HG02759 (cell line): ENCODE data around the gene IBA57.
"Not testable (repeated sequence)": the region's sequence is repeated elsewhere in the genome, so short reads cannot be mapped to it uniquely, and the experiment has no call there.

Source experiments
- ATAC-seq: cut with Tn5 transposase; IDR thresholded peaks from one replicate; pipeline ENCODE4 v1.9.1; 2021; ENCODE audit warnings: mild to moderate bottlenecking, moderate library complexity; ENCODE audit not compliant: unreplicated experiment

IBA57 gene

GRCh38 chr1:228184152-228184551 lies 18.5 kb downstream of the IBA57 start:
- ATAC-seq = no peak

GRCh38 chr1:228185641-228185965 lies 20.0 kb downstream of the IBA57 start:
- ATAC-seq = no peak

DNA sequence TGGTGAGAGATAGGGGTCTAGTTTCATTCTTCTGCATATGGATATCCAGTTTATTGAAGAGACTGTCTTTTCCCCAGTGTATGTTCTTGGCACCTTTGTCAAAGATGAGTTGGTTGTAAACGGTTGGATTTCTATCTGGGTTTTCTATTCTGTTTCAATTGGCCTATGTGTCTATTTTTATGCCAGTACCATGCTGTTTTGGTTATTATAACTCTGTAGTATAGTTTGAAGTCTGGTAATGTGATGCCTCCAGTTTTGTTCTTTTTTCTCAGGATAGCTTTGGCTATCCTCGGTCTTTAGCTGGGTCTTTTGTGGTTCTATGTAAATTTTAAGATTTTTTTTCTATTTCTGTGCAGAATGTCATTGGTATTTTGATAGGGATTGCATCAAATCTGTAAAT lies 22.6 kb downstream of the IBA57 start:
- ATAC-seq = not testable (repeated sequence)

DNA sequence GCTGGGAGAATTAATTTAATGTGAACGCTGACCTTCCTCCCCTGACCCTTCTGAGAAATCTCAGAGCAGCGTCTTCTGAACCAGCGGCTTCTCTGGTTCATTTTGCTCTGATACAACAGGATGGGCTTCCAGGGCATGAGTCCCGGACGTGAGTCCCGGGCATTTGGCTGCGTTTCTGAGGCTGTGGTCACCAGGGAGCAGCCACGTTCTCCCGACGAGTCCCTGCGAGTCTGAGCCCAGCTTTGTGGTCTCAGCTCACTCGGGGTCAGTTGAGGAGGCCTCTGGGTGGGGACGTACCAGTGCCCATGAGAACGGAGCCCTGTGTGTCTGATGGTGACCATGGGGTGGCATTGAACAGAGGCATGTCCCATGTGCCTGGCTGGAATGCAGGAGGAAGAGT lies 24.6 kb downstream of the IBA57 start:
- ATAC-seq = no peak

GRCh38 chr1:228190778-228191177 lies 25.2 kb downstream of the IBA57 start:
- no peak for ATAC-seq

- no peak for ATAC-seq
Observed at GRCh38 chr1:228194436-228194835, 28.8 kb downstream of the IBA57 start.

- ATAC-seq = no peak
Observed at GRCh38 chr1:228194921-228195812, 29.6 kb downstream of the IBA57 start.

GRCh38 chr1:228197555-228198147 lies 32.0 kb downstream of the IBA57 start:
- ATAC-seq = no peak

DNA sequence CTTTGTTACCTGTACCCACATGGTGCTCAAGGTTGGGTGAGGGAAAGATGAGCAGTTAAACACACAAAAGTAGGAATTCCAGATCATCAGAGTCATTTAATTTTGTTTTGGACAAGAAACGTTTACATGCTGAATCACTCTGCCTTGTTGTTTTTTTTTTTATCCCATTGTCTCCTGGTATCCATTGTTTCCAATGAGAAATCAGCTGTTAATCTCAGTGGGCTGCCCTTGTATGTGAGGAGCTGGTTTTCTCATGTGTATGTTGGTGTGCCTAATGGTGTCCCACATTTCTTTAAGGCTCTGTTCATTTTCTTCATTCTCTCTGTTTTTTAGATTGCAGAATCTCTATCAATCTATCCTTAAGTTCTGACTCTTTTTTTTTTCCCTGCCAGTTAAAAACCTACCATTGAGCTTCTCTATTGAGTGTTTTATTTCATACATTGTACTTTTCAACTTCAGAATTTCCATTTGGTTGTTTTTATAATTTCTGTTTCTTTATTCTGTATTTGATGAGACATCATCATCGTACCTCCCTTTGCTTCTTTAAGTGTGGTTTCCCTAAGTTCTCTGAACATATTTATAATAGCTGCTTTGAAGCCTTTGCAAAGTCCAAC lies 33.5 kb downstream of the IBA57 start:
- ATAC-seq = no peak

- ATAC-seq = no peak
Observed at GRCh38 chr1:228204958-228205357, 39.4 kb downstream of the IBA57 start.

DNA sequence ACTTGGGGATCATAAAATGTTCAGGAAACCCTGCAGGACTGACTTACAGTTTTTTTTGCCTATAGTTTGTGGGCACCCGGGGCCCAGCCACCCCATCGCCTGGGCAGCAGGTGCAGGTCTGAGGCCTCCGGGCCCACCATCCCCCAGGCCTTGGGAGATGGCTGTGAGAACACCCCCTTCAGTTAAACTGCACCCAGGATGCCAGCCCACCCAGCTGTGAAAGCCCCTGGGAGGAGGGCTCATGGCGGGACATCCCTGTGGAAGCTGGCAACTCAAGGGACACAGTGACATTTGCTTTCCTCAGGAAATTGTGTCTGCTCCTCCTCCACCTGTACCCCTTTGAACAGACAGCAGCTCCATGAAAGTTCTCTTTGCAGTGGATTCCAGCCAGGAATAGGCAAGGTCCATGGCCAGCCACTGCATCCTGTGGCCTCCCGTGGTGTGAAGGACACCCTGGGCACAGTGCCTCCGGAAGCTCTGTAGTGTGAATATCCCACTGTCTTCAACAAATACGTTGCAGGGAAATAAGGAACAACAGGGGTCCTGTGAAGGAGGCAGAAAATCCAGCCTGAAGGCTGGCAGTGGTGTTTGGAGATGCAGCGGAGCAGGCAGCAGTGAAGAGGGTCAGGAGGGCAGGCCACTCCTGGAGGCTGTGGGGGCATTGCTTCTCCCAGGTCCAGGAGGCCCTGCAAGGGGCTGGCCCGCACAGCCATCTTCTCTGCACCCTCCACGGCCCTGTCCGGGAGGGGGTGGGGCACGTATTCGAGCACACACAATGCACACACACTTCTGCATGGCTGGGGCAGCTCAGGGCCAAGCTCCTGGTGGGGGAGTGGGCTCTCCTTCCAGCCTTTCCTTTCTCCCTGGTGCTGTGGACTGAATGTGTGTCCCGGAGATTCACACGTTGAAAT lies 40.2 kb downstream of the IBA57 start:
- ATAC-seq = no peak

DNA sequence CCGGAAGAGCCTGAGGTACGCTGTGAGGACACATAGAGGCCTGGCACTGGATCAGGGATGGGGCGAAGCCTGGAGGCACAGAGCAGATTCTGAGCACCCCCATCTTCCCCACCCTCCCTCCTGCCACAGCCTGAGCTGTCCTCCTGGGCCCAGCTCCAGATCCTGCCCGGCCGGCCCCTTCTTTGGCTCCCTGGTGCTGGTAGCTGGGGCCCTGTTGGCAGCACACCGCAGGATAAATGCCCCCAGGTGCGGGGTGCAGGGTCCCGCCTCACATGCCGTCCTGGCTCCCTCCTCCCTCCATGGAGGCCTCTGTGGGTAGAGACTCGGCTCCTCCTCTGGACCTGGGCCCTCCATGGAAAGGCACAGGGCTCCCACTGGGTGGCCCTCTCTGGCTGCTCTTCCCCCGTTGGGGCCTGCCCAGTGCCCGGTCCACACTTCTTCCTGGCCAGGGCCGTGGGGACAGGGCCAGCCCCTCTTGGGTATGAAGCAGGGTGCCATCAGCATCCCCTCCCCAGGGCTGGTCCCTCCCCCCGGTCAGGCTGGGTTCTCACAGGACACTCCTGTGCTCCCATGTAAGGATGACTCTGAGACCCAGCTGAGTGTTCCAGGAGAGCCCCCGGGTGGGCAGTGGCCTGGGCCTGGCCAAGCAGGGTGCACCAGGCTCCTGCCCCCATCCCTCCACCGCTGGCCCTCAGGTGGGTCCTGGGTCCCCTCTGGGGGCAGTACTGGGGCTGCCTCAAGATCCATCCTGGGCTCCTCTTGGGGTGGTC lies 41.2 kb downstream of the IBA57 start:
- no peak for ATAC-seq

- no peak for ATAC-seq
Observed at GRCh38 chr1:228207381-228207810, 41.8 kb downstream of the IBA57 start.

DNA sequence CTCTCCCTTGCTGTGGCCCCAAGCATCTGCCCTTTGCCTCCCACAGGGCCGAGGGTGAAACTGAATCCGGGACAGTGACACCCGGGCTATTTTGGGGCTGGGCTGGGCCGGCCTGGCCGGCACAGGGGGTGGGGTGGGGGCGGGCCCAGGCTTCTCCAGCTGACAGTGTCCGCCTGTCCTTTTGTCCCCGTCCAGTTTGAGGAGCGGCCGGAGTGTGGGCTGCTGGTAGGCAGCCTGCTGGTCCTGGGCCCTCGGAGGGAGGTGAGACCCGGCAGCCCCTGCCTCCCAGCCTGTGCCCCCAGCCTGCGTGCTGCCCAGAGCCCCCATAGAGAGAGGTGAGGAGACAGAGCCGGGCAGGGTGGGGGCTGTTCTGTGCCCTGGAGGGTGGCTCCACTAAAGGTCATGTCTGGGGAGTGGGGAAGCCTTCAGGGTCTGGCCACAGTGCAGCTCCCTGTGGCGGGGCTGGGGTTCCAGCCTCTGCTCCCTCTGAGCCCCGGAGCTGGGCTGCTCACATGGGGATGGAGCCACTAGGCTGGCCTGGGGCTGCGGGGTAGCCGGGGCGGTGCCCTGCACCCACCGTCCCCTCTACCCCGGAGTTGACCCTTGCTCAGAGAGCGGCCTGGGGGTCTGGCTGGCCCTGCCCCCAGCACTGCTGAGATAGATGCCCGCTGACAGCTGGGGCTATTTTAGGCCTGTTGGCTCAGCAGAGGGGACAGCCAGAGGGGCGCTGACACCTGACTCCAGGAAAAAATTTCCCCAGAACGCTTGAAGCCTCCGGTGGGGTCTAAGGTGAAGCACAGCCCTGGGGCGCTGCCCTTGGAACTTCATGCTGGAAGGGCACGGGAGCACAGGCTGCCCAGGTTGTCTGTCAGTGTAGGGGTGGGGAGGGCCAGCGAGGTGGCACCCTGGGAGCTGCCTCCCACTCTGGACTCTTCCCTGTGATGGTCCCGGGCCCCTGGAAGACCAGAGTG lies 42.5 kb downstream of the IBA57 start, which contains the start of gene OBSCN:
OBSCN (plus strand) TSS at position 194 of the 971 bp plus-strand sequence. CDS start 3,740 bp downstream, outside the sequence.
- no peak for ATAC-seq

GRCh38 chr1:228208831-228209551 lies 43.4 kb downstream of the IBA57 start:
- ATAC-seq = no peak

DNA sequence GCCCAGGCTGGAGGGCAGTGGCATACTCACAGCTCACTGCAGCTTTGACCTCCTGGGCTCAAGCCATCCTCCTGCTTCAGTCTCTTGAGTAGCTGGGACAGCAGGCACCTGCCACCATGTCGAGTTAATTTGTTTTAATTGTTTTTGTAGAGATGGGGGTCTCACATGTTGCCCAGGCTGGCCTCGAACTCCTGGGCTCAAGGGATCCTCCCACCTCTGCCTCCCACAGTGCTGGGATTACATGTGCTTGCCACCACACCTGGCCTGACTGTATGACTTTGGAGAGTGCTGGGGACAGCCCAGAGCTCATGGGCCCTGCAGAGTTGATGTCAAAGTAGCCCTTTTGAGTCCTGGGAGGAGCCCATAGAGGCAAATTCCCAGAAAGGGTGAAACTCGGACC lies 44.1 kb downstream of the IBA57 start:
- ATAC-seq = no peak

DNA sequence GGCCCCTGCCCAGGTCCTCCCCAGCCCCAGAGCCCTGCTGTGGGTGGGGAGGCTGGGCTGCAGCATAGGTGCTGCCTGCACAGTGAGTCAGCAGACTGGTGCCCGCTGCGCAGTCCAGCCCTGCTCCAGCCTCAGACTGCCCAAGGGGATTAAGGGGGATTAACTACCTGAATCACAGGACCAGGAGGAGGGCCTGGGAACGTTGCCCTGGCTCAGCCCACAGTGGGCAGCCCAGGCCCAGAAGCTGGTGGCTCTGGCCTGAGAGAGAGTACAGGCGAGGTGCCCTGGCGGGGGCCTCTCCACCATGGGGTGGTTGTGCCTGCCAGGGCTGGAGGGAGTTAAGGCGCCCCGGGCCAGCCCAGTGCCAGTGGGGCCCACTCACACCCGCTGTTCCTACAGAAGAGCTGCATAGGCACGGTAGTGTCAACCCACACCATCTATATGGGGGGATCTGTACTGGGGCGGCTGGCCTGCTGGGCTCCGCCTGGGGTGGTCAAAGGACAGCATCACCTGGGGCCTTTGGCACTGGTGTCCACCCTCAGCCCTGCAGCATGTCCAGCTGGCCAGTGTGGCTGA lies 44.6 kb downstream of the IBA57 start:
- no peak for ATAC-seq
